ENCODE measurements around the gene ADRA2B. TPM values are rescaled to one million over a fixed set of nuclear protein-coding genes. Genes with fewer than 3 reads are reported as not detected.
"Not testable (repeated sequence)": the region's sequence is repeated elsewhere in the genome, so short reads cannot be mapped to it uniquely, and the experiment has no call there.

ADRA2B gene
- total RNA-seq, 1 experiment from 2014 or later = 2.7 TPM

GRCh38 chr2:96065381-96065930 lies 50.9 kb downstream of the ADRA2B start:
- Histone ChIP-seq H3K4ac (ENCODE audit: low read depth, low read length) (no peak overlapping the region), H4K8ac (replicated peaks; ENCODE audit: insufficient read length, low read depth, low read length) (no peak overlapping the region), H3K23ac (ENCODE audit: insufficient read length, low read depth, low read length) (no peak overlapping the region), H3K18ac (ENCODE audit: insufficient read length, low read depth, low read length) (no peak overlapping the region), H3K4me1 (ENCODE audit: insufficient read depth, low read length) (no peaks in the 10 kb centered on the region), H3K9ac (ENCODE audit: extremely low read depth, insufficient read length, low read length) (no peak overlapping the region), H3K23me2 (ENCODE audit: insufficient read length, low read depth, low read length, poor library complexity, severe bottlenecking) (no peaks in the 10 kb centered on the region), H2BK5ac (ENCODE audit: insufficient read length, low read length) (no peak overlapping the region), H3K27me3 (ENCODE audit: insufficient read depth, low read length) (no peaks in the 10 kb centered on the region), H4K5ac (ENCODE audit: insufficient read length, low read depth, low read length) (no peak overlapping the region), H3K79me1 (ENCODE audit: insufficient read depth, low read depth, low read length, poor library complexity, severe bottlenecking) (no peaks in the 10 kb centered on the region), H3K4me2 (ENCODE audit: insufficient read depth, insufficient read length, low read length) (no peak overlapping the region), H2BK20ac (ENCODE audit: low read depth, low read length, poor library complexity, severe bottlenecking) (no peak overlapping the region), H2BK120ac (ENCODE audit: low read depth, low read length, poor library complexity, severe bottlenecking) (no peak overlapping the region), H3K14ac (ENCODE audit: insufficient read depth, low read length) (no peak overlapping the region), H3T11ph (ENCODE audit: low read length) (no peak overlapping the region), H2AK5ac (ENCODE audit: insufficient read length, low read length) (no peak overlapping the region), H4K20me1 (ENCODE audit: control insufficient read depth, insufficient read depth, insufficient read length) (no peaks in the 10 kb centered on the region), H4K91ac (ENCODE audit: insufficient read length, low read depth, low read length) (no peak overlapping the region), H3K79me2 (ENCODE audit: insufficient read depth, low read length) (no peaks in the 10 kb centered on the region), H2AFZ (ENCODE audit: low read length) (no peak overlapping the region), H2BK12ac (ENCODE audit: insufficient read length, low read depth, low read length) (no peak overlapping the region), H2BK15ac (ENCODE audit: low read depth, low read length) (no peak overlapping the region; the same call in 1 of the 2 replicates), H3K27ac (ENCODE audit: insufficient read length, low read depth, low read length) (no peak overlapping the region), H3K56ac (ENCODE audit: insufficient read length, low read depth, low read length) (no peak overlapping the region), H3K9me3 (ENCODE audit: control insufficient read depth, low read depth, low read length) (no peaks in the 10 kb centered on the region)
- no CpG with 5 or more reads among the region's 4 CpGs for WGBS (ENCODE audit: extremely low coverage, insufficient read length, low lambda C conversion rate)
- DNase-seq = no peak
- peaks cover 3 to 12% of the 10 kb centered on the region in 2 experiments for H3K4me1 Mint-ChIP-seq
- H3K27ac Mint-ChIP-seq = no peak overlapping the region
- no peak for TF ChIP-seq CTCF (conservative IDR thresholded peaks at IDR 0.05)
- no peaks in the 10 kb centered on the region for H3K9me3 Mint-ChIP-seq
- H3K4me3 Mint-ChIP-seq = no peak overlapping the region
- no peaks in the 10 kb centered on the region; the same call in 1 of the 2 replicates for H3K27me3 Mint-ChIP-seq (ENCODE audit: low read depth)
- H3K36me3 Mint-ChIP-seq (ENCODE audit: insufficient read depth in 1 of 3, low read depth in 3 of 3) = no peaks in the 10 kb centered on the region

- H3K27me3 Mint-ChIP-seq (ENCODE audit: low read depth); H3K4me3 Mint-ChIP-seq; H3K9ac ChIP-seq (ENCODE audit: extremely low read depth, insufficient read length, low read length); H2BK5ac ChIP-seq (ENCODE audit: insufficient read length, low read length); H3K4me1 ChIP-seq (ENCODE audit: insufficient read depth, low read length); H3K18ac ChIP-seq (ENCODE audit: insufficient read length, low read depth, low read length); H3K36me3 Mint-ChIP-seq (ENCODE audit: insufficient read depth in 1 of 3, low read depth in 3 of 3); H3K27ac Mint-ChIP-seq; H3K27ac ChIP-seq (ENCODE audit: insufficient read length, low read depth, low read length); H2BK15ac ChIP-seq (ENCODE audit: low read depth, low read length); H3T11ph ChIP-seq (ENCODE audit: low read length); H4K8ac ChIP-seq (replicated peaks; ENCODE audit: insufficient read length, low read depth, low read length); H3K4ac ChIP-seq (ENCODE audit: low read depth, low read length); H3K14ac ChIP-seq (ENCODE audit: insufficient read depth, low read length); H2BK12ac ChIP-seq (ENCODE audit: insufficient read length, low read depth, low read length); H2BK20ac ChIP-seq (ENCODE audit: low read depth, low read length, poor library complexity, severe bottlenecking); H2BK120ac ChIP-seq (ENCODE audit: low read depth, low read length, poor library complexity, severe bottlenecking); H2AFZ ChIP-seq (ENCODE audit: low read length); H3K79me2 ChIP-seq (ENCODE audit: insufficient read depth, low read length); H3K9me3 Mint-ChIP-seq; H3K23ac ChIP-seq (ENCODE audit: insufficient read length, low read depth, low read length); H3K56ac ChIP-seq (ENCODE audit: insufficient read length, low read depth, low read length); H3K79me1 ChIP-seq (ENCODE audit: insufficient read depth, low read depth, low read length, poor library complexity, severe bottlenecking); H3K4me2 ChIP-seq (ENCODE audit: insufficient read depth, insufficient read length, low read length); H4K91ac ChIP-seq (ENCODE audit: insufficient read length, low read depth, low read length); H4K20me1 ChIP-seq (ENCODE audit: control insufficient read depth, insufficient read depth, insufficient read length); H2AK5ac ChIP-seq (ENCODE audit: insufficient read length, low read length); DNase-seq; H3K23me2 ChIP-seq (ENCODE audit: insufficient read length, low read depth, low read length, poor library complexity, severe bottlenecking); H3K9me3 ChIP-seq (ENCODE audit: control insufficient read depth, low read depth, low read length); H4K5ac ChIP-seq (ENCODE audit: insufficient read length, low read depth, low read length); H3K27me3 ChIP-seq (ENCODE audit: insufficient read depth, low read length): not testable (repeated sequence)
- peaks cover 3 to 12% of the 10 kb centered on the region in 2 experiments for H3K4me1 Mint-ChIP-seq
These were observed 51.6 kb downstream of the ADRA2B start for GRCh38 chr2:96064760-96065159.

Data from H9 (cell line).